ENCODE results near the gene NEU2. TPM values are rescaled to one million over a fixed set of nuclear protein-coding genes. Genes with fewer than 3 reads are reported as not detected.

NEU2 gene
- total and polyA plus RNA-seq, 2 of the 13 experiments (the other 11 are each of a cell fraction or from before 2014, with no cell fraction given) = not detected

GRCh38 chr2:233013027-233013461 lies 19.4 kb upstream of the NEU2 start, which contains the start of gene NGEF (continued):
- TF ChIP-seq ZNF407 (CRISPR knock-in tag; IDR thresholded peaks at IDR 0.05; ENCODE audit: not compliant biosample characterization) = no peak
- peak; percentile 55; the same call in 1 of the 2 replicates for TF ChIP-seq ZBTB38 (CRISPR knock-in tag; IDR thresholded peaks at IDR 0.05)
- TF ChIP-seq POLR2G (IDR thresholded peaks at IDR 0.05; ENCODE audit: low read depth, low read length) = peak; percentile 95
- TF ChIP-seq ZNF30 (CRISPR knock-in tag; IDR thresholded peaks at IDR 0.05) = no peak
- TF ChIP-seq ZNF354B (CRISPR knock-in tag; IDR thresholded peaks at IDR 0.05) = no peak
- TF ChIP-seq EED (CRISPR knock-in tag; IDR thresholded peaks at IDR 0.05) = 0 out of 2 replicates have a peak, but pooled peaks have one; percentile 34
- TF ChIP-seq FLYWCH1 (CRISPR knock-in tag; IDR thresholded peaks at IDR 0.05) = no peak
- TF ChIP-seq ZNF776 (CRISPR knock-in tag; IDR thresholded peaks at IDR 0.05) = peak; percentile 67; the same call in 1 of the 2 replicates
- no peak for TF ChIP-seq ZNF234 (CRISPR knock-in tag; conservative IDR thresholded peaks at IDR 0.05)
- no peak for TF ChIP-seq ZBTB25 (CRISPR knock-in tag; IDR thresholded peaks at IDR 0.05)
- TF ChIP-seq TEAD2 (CRISPR knock-in tag; IDR thresholded peaks at IDR 0.05) = no peak
- peak; percentile 90 for TF ChIP-seq MED1 (CRISPR knock-in tag; IDR thresholded peaks at IDR 0.05)
- peak; percentile 96 for TF ChIP-seq TARDBP (CRISPR knock-in tag; IDR thresholded peaks at IDR 0.05)
- no peak for TF ChIP-seq GTF2F1 (IDR thresholded peaks at IDR 0.05; ENCODE audit: low read length)
- no peak for TF ChIP-seq AKNA (CRISPR knock-in tag; IDR thresholded peaks at IDR 0.05; ENCODE audit: borderline replicate concordance)
- TF ChIP-seq NR3C1 (CRISPR knock-in tag; IDR thresholded peaks at IDR 0.05) = no peak
- no peak for TF ChIP-seq RORA (CRISPR knock-in tag; IDR thresholded peaks at IDR 0.05)
- TF ChIP-seq SCMH1 (CRISPR knock-in tag; IDR thresholded peaks at IDR 0.05; ENCODE audit: borderline replicate concordance) = no peak

Data from HepG2 (cell line).